ACHN (cell line): ENCODE results near the gene SNAI3.
A peak's percentile ranks its signal among the peaks of the same experiment; 100 is the strongest.

Experiments
- DNase-seq: peaks from one replicate; pipeline ENCODE4 v3.0.0-alpha.2; 2015
- in situ Hi-C: cut with HindIII; loops from 2 replicates; pipeline ENCODE4 v1.10.0; 2017; ENCODE audit warnings: low sequenced_read_pairs, low pct_ligation_motif_present, low pct_unique_long_range_greater_than_20kb

Gene SNAI3

GRCh38 chr16:88706965-88707826, 20.9 kb upstream of the SNAI3 start:
- DNase-seq, result no peak
- in situ Hi-C loops, result no loop called here

GRCh38 chr16:88706229-88706964, 20.1 kb upstream of the SNAI3 start, which contains the start of the genes CTU2 and RNF166:
TSS of gene CTU2 (plus strand) at chr16:88706503. CDS start at chr16:88706531, 28 bp downstream.
TSS of gene RNF166 (minus strand) at chr16:88706408. CDS start at chr16:88706325, 83 bp downstream.
- in situ Hi-C loops, result no loop called here
- peak; percentile 91 for DNase-seq

DNA sequence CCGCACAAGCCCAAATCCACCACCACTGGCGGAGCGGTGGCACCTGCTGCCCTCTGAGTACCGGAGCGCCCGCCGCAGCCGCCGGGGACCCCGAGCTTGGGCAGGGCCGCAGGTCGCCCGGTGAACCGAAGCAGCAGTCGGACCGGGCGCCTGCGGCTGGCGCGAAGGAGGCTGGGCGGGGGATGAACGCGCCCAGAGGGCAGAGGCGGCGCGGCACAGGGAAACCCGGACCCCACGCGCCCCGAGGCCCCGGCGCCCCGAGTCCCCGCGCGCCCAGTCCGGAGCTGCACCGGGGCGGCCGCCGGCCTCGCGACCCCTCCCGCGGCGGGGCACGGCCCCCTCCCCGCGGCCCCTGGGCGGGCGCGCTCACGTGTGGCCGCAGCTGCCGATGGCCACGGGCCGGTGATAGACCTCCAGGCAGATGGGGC, 19.5 kb upstream of the SNAI3 start:
- peak; percentile 26 for DNase-seq
- in situ Hi-C loops, result no loop called here

- DNase-seq, result no peak
- in situ Hi-C loops, result no loop called here
These were observed 18.9 kb upstream of the SNAI3 start for GRCh38 chr16:88705076-88705684.

- in situ Hi-C loops, result no loop called here
- no peak for DNase-seq
These were observed 17.4 kb upstream of the SNAI3 start for GRCh38 chr16:88703486-88704309.

- no peak for DNase-seq
These were observed 16.3 kb upstream of the SNAI3 start for GRCh38 chr16:88702371-88703210.

GRCh38 chr16:88701581-88702370, 15.5 kb upstream of the SNAI3 start:
- in situ Hi-C loops, result no loop called here
- no peak for DNase-seq

More at GRCh38 chr16:88702371-88703210, 16.3 kb upstream of the SNAI3 start:
- in situ Hi-C loops, result no loop called here

- in situ Hi-C loops, result no loop called here
- no peak for DNase-seq
These were observed 14.6 kb upstream of the SNAI3 start for GRCh38 chr16:88700636-88701482.

DNA sequence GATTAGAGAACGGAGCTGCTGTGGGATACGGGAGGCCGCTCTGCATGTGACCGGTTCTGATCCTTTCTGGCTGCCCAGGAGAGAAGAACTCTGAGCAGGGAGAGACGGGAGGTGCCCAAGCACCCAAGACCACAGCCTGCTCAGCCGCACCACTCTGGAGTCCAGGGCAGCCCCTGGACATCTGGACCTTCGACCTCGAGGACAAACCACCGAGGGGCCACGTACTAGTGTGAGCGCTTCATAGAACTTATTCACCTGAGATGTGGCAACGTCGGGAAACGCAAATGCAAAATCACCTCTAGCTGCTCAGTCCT, 14.0 kb upstream of the SNAI3 start:
- no peak for DNase-seq
- in situ Hi-C loops, result no loop called here

- DNase-seq, result no peak
- in situ Hi-C loops, result no loop called here
These were observed 12.9 kb upstream of the SNAI3 start for GRCh38 chr16:88699180-88699579.

DNA sequence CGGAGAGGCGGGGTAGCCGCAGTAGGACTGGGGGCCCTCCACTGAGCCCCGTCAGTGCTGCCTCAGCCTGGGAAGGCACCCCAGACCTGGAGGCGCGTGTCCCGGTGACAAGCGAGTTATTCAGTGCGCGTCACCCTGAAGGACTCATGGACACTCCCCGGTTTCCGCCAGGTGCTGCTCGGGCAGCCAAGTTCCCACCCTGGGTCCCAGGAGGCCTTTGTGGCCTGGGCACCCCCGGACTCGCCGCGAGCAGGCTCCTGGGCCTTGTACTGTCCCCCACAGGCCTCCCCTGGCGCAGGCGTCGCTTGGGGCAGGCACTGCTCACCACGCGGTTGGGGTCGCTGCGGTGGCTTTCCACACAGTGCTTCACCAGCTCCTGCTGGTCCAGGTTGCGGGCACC, 12.3 kb upstream of the SNAI3 start:
- DNase-seq, result no peak
- in situ Hi-C loops, result no loop called here

GRCh38 chr16:88697831-88698615, 11.7 kb upstream of the SNAI3 start:
- DNase-seq, result peak; percentile 17
- in situ Hi-C loops, result no loop called here

DNA sequence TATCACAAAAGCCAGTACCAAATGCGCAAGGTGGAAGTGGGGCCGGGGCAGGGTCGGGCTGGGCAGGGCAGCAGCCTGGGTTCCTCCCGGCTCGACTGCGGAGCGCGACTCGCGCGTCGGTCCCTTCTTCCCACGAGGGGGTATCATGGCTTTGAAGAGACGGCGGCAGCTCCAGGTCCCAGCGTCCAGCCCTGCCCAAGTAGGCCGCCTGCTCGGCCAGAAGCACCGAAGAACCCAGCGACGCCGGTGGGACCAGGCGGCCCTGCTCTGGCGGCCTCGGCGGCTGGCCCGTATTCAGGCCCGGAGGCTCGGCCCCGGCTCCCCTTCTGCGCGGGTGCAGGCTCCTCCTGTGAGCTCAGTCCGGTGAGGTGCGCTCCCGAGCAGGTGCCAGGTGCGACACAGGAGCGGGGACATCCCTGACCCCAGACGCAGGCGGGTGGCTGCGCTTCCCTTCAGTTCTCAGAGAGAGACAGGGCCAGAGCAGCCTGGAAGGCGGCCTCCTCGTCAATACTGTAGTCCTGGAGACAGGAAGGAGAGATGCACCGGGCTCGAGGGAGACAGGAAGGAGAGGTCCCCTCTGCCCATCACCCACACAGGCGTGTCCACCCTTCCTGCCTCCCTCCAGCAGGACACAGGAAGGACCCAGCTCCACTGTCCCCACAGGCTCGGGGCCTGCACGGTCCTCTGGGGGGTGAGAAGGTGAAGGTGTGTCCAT, 11.0 kb upstream of the SNAI3 start:
- in situ Hi-C loops, result no loop called here
- no peak for DNase-seq

DNA sequence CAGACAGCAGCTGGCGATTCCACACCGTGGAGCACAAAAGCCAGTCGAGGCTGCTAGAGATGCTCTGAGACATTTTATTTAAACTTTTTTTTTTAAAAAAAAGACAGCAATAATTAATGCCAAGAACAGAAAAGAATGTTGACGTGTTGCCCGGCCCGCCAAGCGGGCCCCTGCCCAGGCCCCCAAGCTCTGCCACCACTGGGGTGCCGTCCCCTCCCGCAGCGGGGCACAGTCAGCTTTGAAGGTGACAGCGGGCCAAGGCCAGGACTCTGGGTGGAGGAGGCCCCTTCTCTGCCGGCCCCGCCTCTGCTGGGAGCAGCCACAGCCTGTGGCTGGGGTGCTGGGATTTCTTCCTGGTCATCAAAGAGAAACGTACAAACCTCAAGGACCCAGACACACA, 10.1 kb upstream of the SNAI3 start:
- in situ Hi-C loops, result no loop called here
- DNase-seq, result no peak

DNA sequence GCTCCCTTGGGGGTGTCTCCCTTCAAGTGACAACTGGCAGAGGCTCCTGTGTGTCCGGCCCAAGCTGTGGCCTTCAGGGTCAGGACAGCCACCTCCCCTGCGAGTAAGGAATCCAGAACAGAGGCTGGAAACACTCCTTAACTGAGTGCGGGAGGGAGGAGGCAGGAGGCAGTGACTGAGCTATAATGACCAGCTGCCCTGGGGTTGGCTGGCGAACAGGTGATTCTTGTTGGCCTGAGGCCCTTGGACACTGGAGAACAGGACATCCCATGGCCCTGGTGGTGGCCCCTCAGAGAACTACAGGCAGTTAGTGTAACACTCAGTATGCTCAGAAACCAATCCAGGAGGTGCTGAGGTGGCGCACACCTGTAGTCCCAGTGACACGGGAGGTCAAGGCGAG, 9.4 kb upstream of the SNAI3 start:
- DNase-seq, result no peak

More for the DNA sequence above, 9.4 kb upstream of the SNAI3 start:
- in situ Hi-C loops, result no loop called here
